Measurements from ENCODE around the gene PIGX. TPM values are rescaled to one million over a fixed set of nuclear protein-coding genes. Genes with fewer than 3 reads are reported as not detected.

Gene PIGX
- polyA plus RNA-seq, 3 donors from 2014 or later, result 38.3 to 55.6 (median 42.6) TPM

- peaks cover 2 to 13% (median 6%) of the 10 kb centered on the region in 6 donors for H3K9me3 Mint-ChIP-seq
- peak overlapping the region; percentile 29 to 82 (median 47) for H3K27ac Mint-ChIP-seq
- DNase-seq, result no peak
- H3K27me3 Mint-ChIP-seq (ENCODE audit: low read depth in 3 of 3), result peaks cover 0 to 6% (median 4%) of the 10 kb centered on the region in 3 donors
- peaks cover 18 to 27% (median 23%) of the 10 kb centered on the region in 3 donors for H3K36me3 Mint-ChIP-seq
- H3K4me1 Mint-ChIP-seq, result peaks cover 48 to 68% of the 10 kb centered on the region in 2 donors
- peak overlapping the region in 1 of 5 donors; percentile 35 for H3K4me3 Mint-ChIP-seq
Measured at GRCh38 chr3:196754091-196754981, 42.2 kb downstream of the PIGX start.

GRCh38 chr3:196756732-196757131 is 44.6 kb downstream of the PIGX start:
- Mint-ChIP-seq H3K36me3 (peaks cover 18 to 28% (median 28%) of the 10 kb centered on the region in 3 donors), H3K27ac (peak overlapping the region in 2 of 6 donors; percentile 47 to 53), H3K4me1 (peaks cover 41 to 68% of the 10 kb centered on the region in 2 donors), H3K9me3 (peaks cover 2 to 13% (median 6%) of the 10 kb centered on the region in 6 donors), H3K27me3 (ENCODE audit: low read depth in 3 of 3) (peaks cover 0 to 4% (median 4%) of the 10 kb centered on the region in 3 donors), H3K4me3 (no peak overlapping the region)
- DNase-seq, result no peak

- H3K27me3 Mint-ChIP-seq (ENCODE audit: low read depth in 3 of 3), result peaks cover 0 to 4% (median 2%) of the 10 kb centered on the region in 3 donors
- H3K27ac Mint-ChIP-seq, result peak overlapping the region; percentile 1 to 89 (median 44)
- no peak overlapping the region for H3K4me3 Mint-ChIP-seq
- no peak for DNase-seq
- H3K4me1 Mint-ChIP-seq, result peaks cover 43 to 74% of the 10 kb centered on the region in 2 donors
- peaks cover 18 to 30% (median 28%) of the 10 kb centered on the region in 3 donors for H3K36me3 Mint-ChIP-seq
- peaks cover 2 to 13% (median 6%) of the 10 kb centered on the region in 6 donors for H3K9me3 Mint-ChIP-seq
Measured at GRCh38 chr3:196757876-196758739, 45.9 kb downstream of the PIGX start.

GRCh38 chr3:196763179-196763578 is 51.0 kb downstream of the PIGX start:
- Mint-ChIP-seq H3K4me1 (peaks cover 21 to 58% of the 10 kb centered on the region in 2 donors), H3K27me3 (ENCODE audit: low read depth in 3 of 3) (no peaks in the 10 kb centered on the region), H3K9me3 (no peaks in the 10 kb centered on the region), H3K4me3 (no peak overlapping the region), H3K36me3 (peaks cover 0 to 7% (median 4%) of the 10 kb centered on the region in 3 donors), H3K27ac (no peak overlapping the region)
- DNase-seq, result no peak

GRCh38 chr3:196765454-196765853 is 53.3 kb downstream of the PIGX start:
- Mint-ChIP-seq H3K27me3 (ENCODE audit: low read depth in 3 of 3) (no peaks in the 10 kb centered on the region), H3K36me3 (peaks cover 0 to 7% (median 4%) of the 10 kb centered on the region in 3 donors), H3K9me3 (no peaks in the 10 kb centered on the region), H3K4me3 (no peak overlapping the region), H3K27ac (peak overlapping the region in 1 of 6 donors; percentile 6), H3K4me1 (peaks cover 14 to 44% of the 10 kb centered on the region in 2 donors)
- DNase-seq, result no peak

- Mint-ChIP-seq H3K4me1 (peaks cover 48 to 75% of the 10 kb centered on the region in 2 donors), H3K27ac (peak overlapping the region in 3 of 6 donors; percentile 9 to 58 (median 50)), H3K4me3 (peak overlapping the region in 1 of 5 donors; percentile 14), H3K27me3 (ENCODE audit: low read depth in 3 of 3) (peaks cover 0 to 3% (median 1%) of the 10 kb centered on the region in 3 donors), H3K36me3 (no peaks in the 10 kb centered on the region), H3K9me3 (no peaks in the 10 kb centered on the region)
- DNase-seq, result no peak
Measured at GRCh38 chr3:196771067-196771466, 58.9 kb downstream of the PIGX start.

- Mint-ChIP-seq H3K36me3 (no peaks in the 10 kb centered on the region), H3K27me3 (ENCODE audit: low read depth in 3 of 3) (peaks cover 0 to 3% (median 1%) of the 10 kb centered on the region in 3 donors), H3K27ac (peak overlapping the region in 3 of 6 donors; percentile 28 to 65 (median 38)), H3K4me3 (no peak overlapping the region), H3K9me3 (no peaks in the 10 kb centered on the region), H3K4me1 (peaks cover 54 to 76% of the 10 kb centered on the region in 2 donors)
- no peak for DNase-seq
Measured at GRCh38 chr3:196772102-196772501, 59.9 kb downstream of the PIGX start.

GRCh38 chr3:196772897-196773296 is 60.7 kb downstream of the PIGX start:
- H3K9me3 Mint-ChIP-seq, result no peaks in the 10 kb centered on the region
- H3K27ac Mint-ChIP-seq, result peak overlapping the region in 2 of 6 donors; percentile 65 to 78
- no peaks in the 10 kb centered on the region for H3K36me3 Mint-ChIP-seq
- H3K27me3 Mint-ChIP-seq (ENCODE audit: low read depth in 3 of 3), result peaks cover 0 to 3% (median 1%) of the 10 kb centered on the region in 3 donors
- peaks cover 59 to 78% of the 10 kb centered on the region in 2 donors for H3K4me1 Mint-ChIP-seq
- no peak overlapping the region for H3K4me3 Mint-ChIP-seq
- DNase-seq, result no peak

- no peaks in the 10 kb centered on the region for H3K36me3 Mint-ChIP-seq
- no peak for DNase-seq
- peak overlapping the region in 2 of 5 donors; percentile 12 to 23 for H3K4me3 Mint-ChIP-seq
- peaks cover 73 to 89% of the 10 kb centered on the region in 2 donors for H3K4me1 Mint-ChIP-seq
- H3K9me3 Mint-ChIP-seq, result no peaks in the 10 kb centered on the region
- peak overlapping the region; percentile 39 to 84 (median 66) for H3K27ac Mint-ChIP-seq
- H3K27me3 Mint-ChIP-seq (ENCODE audit: low read depth in 3 of 3), result peaks cover 0 to 3% (median 1%) of the 10 kb centered on the region in 3 donors
Measured at GRCh38 chr3:196774191-196774820, 62.1 kb downstream of the PIGX start.

- Mint-ChIP-seq H3K36me3 (peaks cover 0 to 3% (median 1%) of the 10 kb centered on the region in 3 donors), H3K4me1 (peaks cover 78 to 90% of the 10 kb centered on the region in 2 donors), H3K4me3 (peak overlapping the region in 2 of 5 donors; percentile 12 to 23), H3K27me3 (ENCODE audit: low read depth in 3 of 3) (peaks cover 0 to 3% (median 1%) of the 10 kb centered on the region in 3 donors), H3K9me3 (no peaks in the 10 kb centered on the region), H3K27ac (peak overlapping the region; percentile 39 to 84 (median 66))
- no peak for DNase-seq
Measured at GRCh38 chr3:196774848-196775422, 62.8 kb downstream of the PIGX start.

GRCh38 chr3:196775938-196776337 is 63.8 kb downstream of the PIGX start:
- Mint-ChIP-seq H3K4me1 (peaks cover 80 to 91% of the 10 kb centered on the region in 2 donors), H3K36me3 (peaks cover 0 to 7% (median 5%) of the 10 kb centered on the region in 3 donors), H3K27ac (peak overlapping the region in 4 of 6 donors; percentile 1 to 25 (median 7)), H3K9me3 (no peaks in the 10 kb centered on the region), H3K27me3 (ENCODE audit: low read depth in 3 of 3) (peaks cover 0 to 3% (median 1%) of the 10 kb centered on the region in 3 donors), H3K4me3 (peak overlapping the region in 1 of 5 donors; percentile 2)
- no peak for DNase-seq

- Mint-ChIP-seq H3K27ac (peak overlapping the region in 3 of 6 donors; percentile 6 to 47 (median 32)), H3K27me3 (ENCODE audit: low read depth in 3 of 3) (peaks cover 0 to 1% (median 0%) of the 10 kb centered on the region in 3 donors), H3K4me3 (no peak overlapping the region), H3K9me3 (no peaks in the 10 kb centered on the region), H3K4me1 (peaks cover 69 to 84% of the 10 kb centered on the region in 2 donors), H3K36me3 (peaks cover 4 to 11% (median 5%) of the 10 kb centered on the region in 3 donors)
- DNase-seq, result no peak
Measured at GRCh38 chr3:196777836-196778235, 65.7 kb downstream of the PIGX start.

All from immature natural killer cell (primary cell).